Epithelial cell of proximal tubule (primary cell): ENCODE data around the gene CLEC4M. TPM values are rescaled to one million over a fixed set of nuclear protein-coding genes. Genes with fewer than 3 reads are reported as not detected.
"Not testable (repeated sequence)": the region's sequence is repeated elsewhere in the genome, so short reads cannot be mapped to it uniquely, and the experiment has no call there.

Source experiments
- DNase-seq: peaks from one replicate; pipeline ENCODE4 v3.0.0-alpha.2; 2011; ENCODE audit warnings: low read depth
- H3K4me3 ChIP-seq: 2 replicates; pipeline ENCODE4 v1.5.1; 2011; ENCODE audit warnings: low read depth, mild to moderate bottlenecking, low read length
- total RNA-seq: library from RNA; depleted of rRNA; stranded (reverse); fragments of >200 nt; gene quantifications from 2 replicates; pipeline ENCODE4 v1.2.3, GENCODE V29; 2015
- TF ChIP-seq, protein P1 (sequence below): conservative IDR thresholded peaks from 2 replicates; pipeline ENCODE4 v1.5.1; 2012; ENCODE audit warnings: low read depth, mild to moderate bottlenecking, low read length

CLEC4M gene
- total RNA-seq, 1 donor from 2014 or later: not detected

DNA sequence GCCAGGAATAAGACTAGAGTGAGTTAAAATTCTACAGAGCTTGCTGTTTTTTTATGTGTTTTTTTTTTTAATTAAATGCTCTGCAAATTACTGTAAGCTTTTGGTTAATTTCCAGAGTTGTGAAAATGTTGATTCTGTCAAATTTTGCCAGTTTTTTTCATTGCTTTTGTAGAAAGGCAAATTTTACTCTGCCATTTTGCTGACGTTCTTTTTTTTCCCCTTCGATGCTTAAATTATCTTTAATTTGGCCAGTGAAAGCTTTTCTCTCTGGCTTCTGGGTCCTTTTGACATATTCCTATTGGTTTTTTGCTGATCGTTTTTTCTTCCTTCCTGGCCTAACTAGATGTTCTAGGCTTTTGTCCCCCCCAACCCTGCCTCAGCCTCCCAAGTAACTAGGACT, 43.2 kb downstream of the CLEC4M start:
- no peak for DNase-seq
- H3K4me3 ChIP-seq: no peak overlapping the region
- TF ChIP-seq, protein P1, sequence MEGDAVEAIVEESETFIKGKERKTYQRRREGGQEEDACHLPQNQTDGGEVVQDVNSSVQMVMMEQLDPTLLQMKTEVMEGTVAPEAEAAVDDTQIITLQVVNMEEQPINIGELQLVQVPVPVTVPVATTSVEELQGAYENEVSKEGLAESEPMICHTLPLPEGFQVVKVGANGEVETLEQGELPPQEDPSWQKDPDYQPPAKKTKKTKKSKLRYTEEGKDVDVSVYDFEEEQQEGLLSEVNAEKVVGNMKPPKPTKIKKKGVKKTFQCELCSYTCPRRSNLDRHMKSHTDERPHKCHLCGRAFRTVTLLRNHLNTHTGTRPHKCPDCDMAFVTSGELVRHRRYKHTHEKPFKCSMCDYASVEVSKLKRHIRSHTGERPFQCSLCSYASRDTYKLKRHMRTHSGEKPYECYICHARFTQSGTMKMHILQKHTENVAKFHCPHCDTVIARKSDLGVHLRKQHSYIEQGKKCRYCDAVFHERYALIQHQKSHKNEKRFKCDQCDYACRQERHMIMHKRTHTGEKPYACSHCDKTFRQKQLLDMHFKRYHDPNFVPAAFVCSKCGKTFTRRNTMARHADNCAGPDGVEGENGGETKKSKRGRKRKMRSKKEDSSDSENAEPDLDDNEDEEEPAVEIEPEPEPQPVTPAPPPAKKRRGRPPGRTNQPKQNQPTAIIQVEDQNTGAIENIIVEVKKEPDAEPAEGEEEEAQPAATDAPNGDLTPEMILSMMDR: no peak

DNA sequence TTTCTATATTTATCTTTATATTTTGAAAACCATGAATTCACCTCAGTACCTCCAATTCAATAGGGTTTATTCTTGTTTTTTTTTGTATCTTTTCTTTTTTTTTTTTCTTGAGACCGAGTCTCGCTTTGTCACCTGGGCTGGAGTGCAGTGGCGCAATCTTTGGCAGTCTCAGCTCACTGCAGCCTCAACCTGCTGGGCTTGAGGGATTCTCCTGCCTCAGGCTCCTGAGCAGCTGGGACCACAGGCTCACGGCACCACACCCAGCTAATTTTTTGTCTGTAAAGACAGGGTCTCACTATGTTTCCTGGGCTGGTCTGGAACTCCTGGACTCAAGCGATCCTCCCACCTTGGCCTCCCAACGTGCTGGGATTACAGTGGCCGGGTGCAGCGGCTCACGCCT, 43.8 kb downstream of the CLEC4M start:
- H3K4me3 ChIP-seq: no peak overlapping the region
- no peak for DNase-seq
- TF ChIP-seq, protein P1: no peak

DNA sequence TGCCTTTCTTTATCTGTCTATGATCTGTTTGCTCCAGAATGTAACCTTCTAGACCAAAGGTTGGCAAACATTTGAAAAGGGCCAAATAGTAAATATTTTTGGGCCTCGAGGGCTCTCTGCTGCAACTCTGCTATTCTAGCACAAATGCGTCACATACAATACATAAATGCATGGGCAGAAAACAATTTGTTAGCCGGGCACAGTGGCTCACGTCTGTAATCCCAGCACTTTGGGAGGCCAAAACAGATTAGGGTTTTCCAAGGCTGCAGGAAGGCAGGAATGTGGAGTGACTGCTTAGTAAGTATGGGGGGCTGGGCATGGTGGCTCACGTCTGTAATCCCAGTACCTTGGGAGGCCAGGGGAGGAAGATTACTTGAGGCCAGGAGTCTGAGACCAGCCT, 45.1 kb downstream of the CLEC4M start:
- TF ChIP-seq, protein P1: no peak
- DNase-seq: no peak
- H3K4me3 ChIP-seq: no peak overlapping the region

DNA sequence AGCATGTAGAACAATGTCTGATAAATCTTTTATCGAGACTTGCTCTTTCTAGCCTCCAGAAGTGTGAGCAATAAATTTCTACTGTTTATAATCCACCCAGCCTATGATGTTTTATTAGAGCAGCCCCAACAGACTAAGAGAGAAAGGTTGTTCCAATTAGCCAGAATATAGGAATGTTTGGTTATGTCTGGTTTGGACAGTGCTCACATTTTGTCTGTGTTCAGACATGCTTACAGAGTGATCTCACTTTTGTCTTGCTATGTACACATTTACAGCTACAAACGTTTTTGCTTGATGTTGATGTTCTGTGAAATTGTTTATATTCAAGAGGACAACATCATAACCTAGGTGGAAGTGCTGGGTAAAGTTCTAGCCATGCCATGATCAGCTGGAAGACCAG, 48.9 kb downstream of the CLEC4M start:
- H3K4me3 ChIP-seq: no peak overlapping the region
- TF ChIP-seq, protein P1: no peak
- DNase-seq: no peak

DNA sequence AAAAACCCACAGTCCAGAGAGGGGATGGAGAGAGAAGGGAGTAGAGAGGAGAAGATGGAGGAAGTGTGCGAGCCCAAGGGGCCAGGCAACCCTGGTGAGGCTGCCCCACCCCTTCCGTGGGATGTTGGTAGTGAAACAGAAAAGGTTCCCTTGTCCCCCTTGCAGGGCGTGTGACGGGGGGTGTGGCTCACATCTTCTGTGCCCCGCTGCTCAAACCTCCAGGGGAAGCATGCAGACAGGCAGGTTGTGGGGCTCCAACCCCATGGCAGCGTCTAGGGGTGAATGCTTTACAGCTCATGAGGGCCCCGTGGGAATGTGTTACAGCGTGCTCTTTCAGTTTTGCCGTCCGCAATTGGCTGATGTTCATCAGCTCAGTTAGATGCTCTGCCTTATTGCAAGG, 52.3 kb downstream of the CLEC4M start:
- DNase-seq: no peak
- TF ChIP-seq, protein P1: no peak
- no peak overlapping the region for H3K4me3 ChIP-seq

DNA sequence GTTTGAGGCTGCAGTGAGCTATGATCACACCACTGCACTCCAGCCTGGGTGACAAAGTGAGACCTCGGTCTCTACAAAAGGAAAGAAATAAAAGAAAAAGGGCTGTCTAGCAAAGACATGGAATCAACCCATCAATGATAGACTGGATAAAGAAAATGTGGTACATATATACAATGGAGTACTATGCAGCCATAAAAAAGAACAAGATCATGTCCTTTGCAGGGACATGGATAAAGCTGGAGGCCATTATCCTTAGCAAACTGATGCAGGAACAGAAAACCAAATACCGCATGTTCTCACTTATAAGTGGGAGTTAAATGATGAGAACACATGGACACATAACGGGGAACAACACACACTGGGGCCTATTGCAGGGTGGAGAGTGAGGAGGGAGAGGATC, 53.0 kb downstream of the CLEC4M start:
- not testable (repeated sequence) for H3K4me3 ChIP-seq, DNase-seq

DNA sequence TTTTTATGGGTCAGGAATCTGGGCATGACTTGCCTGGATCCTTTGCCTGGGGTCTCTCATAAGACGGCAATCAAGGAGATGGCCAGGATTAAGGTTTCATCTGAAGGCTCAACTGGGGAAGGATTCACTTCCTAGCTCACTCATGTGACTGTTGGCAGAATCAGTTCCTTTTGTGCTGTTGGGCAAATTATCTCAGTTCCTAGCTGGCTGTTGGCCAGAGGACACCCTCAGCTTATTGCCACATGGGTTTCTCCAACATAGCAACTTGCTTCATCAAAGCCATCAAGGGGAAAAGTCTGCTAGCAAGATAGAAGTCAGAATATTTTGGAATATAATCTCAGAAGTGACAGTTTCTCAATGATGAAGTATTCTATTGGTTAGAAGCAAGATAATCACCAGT, 54.8 kb downstream of the CLEC4M start:
- TF ChIP-seq, protein P1: no peak
- H3K4me3 ChIP-seq: no peak overlapping the region
- no peak for DNase-seq

DNA sequence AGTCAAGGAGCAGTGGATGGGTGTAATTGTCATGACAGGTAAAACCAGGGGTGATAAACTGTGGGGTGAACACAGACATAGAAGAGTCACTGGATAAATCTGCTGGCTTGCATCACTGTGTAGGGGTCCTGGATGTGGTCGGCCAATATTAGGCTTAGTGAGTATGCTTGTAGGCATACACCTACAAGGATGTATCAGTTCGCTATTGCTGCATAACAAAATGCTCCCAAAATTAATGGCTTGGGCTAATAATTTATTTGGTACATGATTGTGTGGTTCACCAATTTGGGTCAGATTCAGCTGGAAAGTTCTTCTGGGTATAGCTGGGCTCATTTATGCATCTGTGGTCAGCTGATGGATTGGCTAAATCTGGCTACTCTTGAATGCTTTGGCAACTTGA, 55.8 kb downstream of the CLEC4M start:
- TF ChIP-seq, protein P1: no peak
- H3K4me3 ChIP-seq: no peak overlapping the region
- no peak for DNase-seq
